ENCODE data around the gene ZNF550.
"Not testable (repeated sequence)": the region's sequence is repeated elsewhere in the genome, so short reads cannot be mapped to it uniquely, and the experiment has no call there.

The ZNF550 gene

DNA sequence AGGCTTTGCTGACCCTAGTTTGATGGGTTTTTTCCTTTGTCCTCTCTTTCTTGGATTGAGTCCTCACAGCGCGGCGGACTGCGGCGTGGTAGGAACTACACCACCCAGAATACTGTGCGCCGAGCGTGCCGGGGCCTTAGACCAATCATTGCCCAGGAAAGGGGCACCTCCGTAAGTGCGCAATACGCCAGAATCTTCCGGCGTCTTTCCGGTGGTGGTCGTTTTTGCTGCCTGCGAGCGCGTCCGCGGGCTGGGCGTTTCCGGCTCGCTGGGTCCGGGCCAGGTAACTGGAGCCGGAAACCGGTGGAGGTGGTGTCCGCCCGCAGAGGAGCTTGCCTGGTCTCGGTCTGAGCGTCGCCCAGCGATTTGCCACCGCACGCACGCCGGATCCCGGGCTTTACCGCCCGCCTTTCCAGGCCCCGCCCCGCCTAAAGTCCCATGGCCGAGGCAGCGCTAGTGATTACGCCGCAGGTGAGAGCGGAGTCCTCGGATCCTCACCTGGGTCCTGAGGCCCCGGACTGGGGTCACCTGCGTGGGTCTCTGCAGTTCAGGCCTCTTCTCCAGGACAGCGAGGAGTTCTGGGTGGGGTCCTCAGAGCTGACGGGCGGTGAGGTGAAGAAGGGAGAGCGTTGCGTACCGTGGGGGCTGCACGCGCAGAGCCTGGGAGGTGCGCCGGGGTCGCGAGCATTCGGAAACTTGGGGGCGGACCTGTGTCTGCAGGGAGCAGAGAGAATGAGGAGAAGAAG lies 32.4 kb downstream of the ZNF550 start, which contains the start of gene ZNF549:
TSS of gene ZNF549 (plus strand) at position 221 of the 746 bp plus-strand sequence. CDS start at position 439, 218 bp downstream.
- DNase-seq = peak; percentile 88

- not testable (repeated sequence) for DNase-seq
Measured at GRCh38 chr19:57518021-57518420, 41.6 kb downstream of the ZNF550 start.

DNA sequence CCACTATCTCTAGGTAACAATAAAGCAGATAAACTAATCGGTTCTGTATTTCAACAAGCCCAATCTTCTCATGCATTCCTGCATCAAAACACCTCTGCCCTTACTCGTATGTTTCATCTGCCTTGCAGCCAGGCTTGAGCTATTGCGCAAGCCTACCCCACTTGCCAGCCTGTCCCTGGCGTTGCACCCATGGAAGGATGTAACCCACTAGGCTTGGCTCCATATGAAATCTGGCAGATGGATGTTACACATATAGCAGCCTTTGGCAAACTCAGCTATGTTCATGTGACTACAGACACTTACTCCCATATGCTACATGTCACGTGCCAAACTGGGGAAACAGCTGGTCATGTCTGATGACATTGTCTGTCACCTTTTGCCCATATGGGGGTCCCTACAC lies 44.4 kb downstream of the ZNF550 start:
- DNase-seq = no peak

DNA sequence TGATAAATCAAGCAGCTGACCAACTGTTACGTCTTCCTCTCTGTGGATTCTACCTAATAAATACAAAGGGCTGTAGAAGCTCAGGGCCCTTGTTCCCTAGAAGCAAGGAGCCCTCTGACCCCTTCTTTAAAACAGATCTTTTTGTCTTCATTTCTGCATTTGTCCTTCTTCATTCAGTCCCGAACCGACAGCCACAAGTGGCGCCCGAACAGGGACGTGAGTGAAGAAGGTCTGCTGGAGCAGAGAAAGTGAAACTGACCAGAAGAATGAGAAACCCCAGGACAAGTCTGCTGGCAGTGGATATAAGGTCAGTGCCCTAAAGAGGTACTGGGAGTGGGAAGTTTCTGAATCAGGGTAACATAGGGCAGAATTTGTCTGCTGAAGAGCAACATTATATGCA lies 46.8 kb downstream of the ZNF550 start:
- DNase-seq = no peak

- no peak for DNase-seq
Measured at GRCh38 chr19:57511484-57511883, 48.2 kb downstream of the ZNF550 start.

GRCh38 chr19:57506163-57506562 lies 53.5 kb downstream of the ZNF550 start:
- DNase-seq = no peak

GRCh38 chr19:57500400-57500799 lies 59.3 kb downstream of the ZNF550 start:
- not testable (repeated sequence) for DNase-seq

GRCh38 chr19:57499680-57500395 lies 59.8 kb downstream of the ZNF550 start, which contains the start of gene ZNF773:
TSS of gene ZNF773 (plus strand) at chr19:57499938. CDS start at chr19:57500081, 143 bp downstream.
- DNase-seq = peak; percentile 96

- not testable (repeated sequence) for DNase-seq
Measured at GRCh38 chr19:57499332-57499679, 60.4 kb downstream of the ZNF550 start.

GRCh38 chr19:57488299-57488644 lies 71.4 kb downstream of the ZNF550 start:
- DNase-seq = not testable (repeated sequence)

DNA sequence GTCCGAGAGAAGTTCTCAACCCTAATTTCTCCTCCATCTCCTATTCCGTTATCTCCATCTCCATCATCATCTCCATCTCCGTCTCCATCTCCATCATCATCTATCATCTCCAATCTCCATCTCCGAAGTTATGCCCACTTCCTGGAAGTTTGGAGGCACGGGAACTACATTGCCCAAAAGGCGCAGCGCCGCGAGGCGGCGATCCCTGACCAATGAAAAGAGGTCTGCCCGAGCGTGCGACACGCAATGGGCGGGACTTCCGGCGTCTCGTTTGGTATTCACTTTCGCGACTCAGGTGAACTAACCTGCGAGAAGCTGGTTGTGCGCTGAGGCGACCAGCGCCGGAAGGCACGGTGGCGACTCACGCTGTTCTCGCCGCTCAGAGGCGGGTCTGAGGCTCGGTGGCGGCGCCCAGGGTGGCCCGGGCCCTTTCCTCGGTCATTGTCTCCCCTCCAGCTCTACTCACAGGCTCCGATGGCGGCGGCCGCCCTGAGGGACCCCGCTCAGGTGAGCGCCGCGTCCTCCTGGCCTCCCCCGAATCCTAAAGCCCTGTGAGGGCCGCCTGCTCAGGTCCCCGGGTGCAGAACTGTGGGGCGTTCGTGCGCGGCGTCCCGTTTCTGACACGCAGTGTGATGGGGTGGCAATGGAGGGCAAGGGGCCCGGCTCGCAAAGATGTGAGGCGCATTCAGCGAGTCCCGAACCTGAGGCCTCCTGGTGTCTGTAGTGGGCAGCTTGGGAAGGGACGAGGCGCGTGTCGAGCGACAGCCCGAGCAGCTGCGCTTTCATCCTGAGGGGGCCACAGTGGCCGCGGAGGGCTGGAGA lies 72.0 kb downstream of the ZNF550 start, which contains the start of gene ZNF419:
TSS of gene ZNF419 (plus strand) at position 274 of the 822 bp plus-strand sequence. CDS start at position 475, 201 bp downstream.
- DNase-seq = peak; percentile 95
